ENCODE results near the gene TRAPPC3. TPM values are rescaled to one million over a fixed set of nuclear protein-coding genes. Genes with fewer than 3 reads are reported as not detected.

The TRAPPC3 gene
- polyA plus RNA-seq, 1 donor (not counting 4 experiments of a cell fraction or from before 2014, with no cell fraction given), result 173 TPM

DNA sequence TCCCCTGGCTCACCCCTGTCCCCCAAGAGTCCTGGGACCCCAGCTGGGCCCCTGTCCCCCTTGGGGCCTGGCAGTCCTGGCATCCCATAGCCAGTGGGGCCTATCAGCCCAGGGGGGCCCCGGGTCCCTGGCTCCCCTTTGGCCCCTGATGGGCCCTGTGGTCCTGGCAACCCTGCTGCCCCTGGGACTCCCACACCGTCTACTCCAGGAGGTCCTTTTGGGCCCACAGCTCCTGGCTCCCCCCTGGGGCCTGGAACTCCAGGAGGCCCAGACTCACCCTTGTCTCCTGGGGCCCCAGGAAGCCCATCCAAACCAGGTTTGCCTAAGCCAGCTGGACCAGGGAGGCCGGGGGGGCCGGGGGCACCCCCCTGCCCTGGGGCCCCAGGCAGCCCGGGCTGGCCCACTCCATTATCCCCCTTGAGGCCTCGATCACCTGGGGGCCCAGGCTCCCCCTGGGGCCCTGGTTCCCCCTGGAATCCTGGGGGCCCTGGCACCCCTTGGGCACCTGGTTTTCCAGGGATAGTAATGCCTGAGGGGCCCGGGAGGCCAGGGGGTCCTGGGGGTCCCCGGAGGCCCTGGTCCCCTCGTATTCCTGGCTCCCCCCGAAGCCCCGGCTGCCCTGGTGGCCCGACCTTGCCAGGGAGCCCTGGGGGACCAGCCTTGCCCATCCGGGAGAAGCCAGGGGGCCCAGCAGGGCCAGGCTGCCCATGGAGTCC, 50.5 kb downstream of the TRAPPC3 start:
- dilution Hi-C loops (cut with MboI; ENCODE audit: extremely low pct_ligation_motif_present, low sequenced_read_pairs), result no loop called here
- no peak overlapping the region for H3K4me3 ChIP-seq (ENCODE audit: control insufficient read depth in 2 of 3, extremely low read depth in 1 of 3, insufficient read depth in 2 of 3, low read depth in 1 of 3, low read length in 3 of 3)
- H3K9me3 ChIP-seq (ENCODE audit: control insufficient read depth, low read depth, low read length), result no peaks in the 10 kb centered on the region
- peaks cover 2% of the 10 kb centered on the region for H3K9me1 ChIP-seq (ENCODE audit: control insufficient read depth, extremely low read depth, insufficient read depth, low read length)
- H4K20me1 ChIP-seq (ENCODE audit: control insufficient read depth, extremely low read depth, insufficient read depth, low read length), result no peaks in the 10 kb centered on the region
- TF ChIP-seq CTCF (optimal IDR thresholded peaks at IDR 0.05 in 1 of 3, IDR thresholded peaks at IDR 0.05 in 1 of 3, conservative IDR thresholded peaks at IDR 0.05 in 1 of 3; ENCODE audit: extremely low read depth in 1 of 3, insufficient read depth in 2 of 3, low read length in 3 of 3), result no peak
- no peak for TF ChIP-seq EZH2 (IDR thresholded peaks at IDR 0.05; ENCODE audit: low read length)
- H3K36me3 ChIP-seq (ENCODE audit: control insufficient read depth in 2 of 2, extremely low read depth in 1 of 2, insufficient read depth in 2 of 2, low read length in 2 of 2), result peaks cover 9 to 15% of the 10 kb centered on the region in 2 experiments
- FAIRE-seq (no peak), DNase-seq (ENCODE audit: low read depth, low spot score) (no peak)
- no peak overlapping the region for H3K9ac ChIP-seq (ENCODE audit: control insufficient read depth, extremely low read depth, insufficient read depth, low read length)
- no peaks in the 10 kb centered on the region for H3K27me3 ChIP-seq (ENCODE audit: control insufficient read depth, extremely low read depth, insufficient read depth, low read length)
- H3K79me2 ChIP-seq (ENCODE audit: control insufficient read depth, insufficient read depth, low read length), result no peaks in the 10 kb centered on the region
- H3K4me1 ChIP-seq (ENCODE audit: control insufficient read depth, extremely low read depth, insufficient read depth, low read length), result peaks cover 3% of the 10 kb centered on the region
- H3K27ac ChIP-seq (ENCODE audit: control insufficient read depth, insufficient read depth, low read length), result no peak overlapping the region
- H3K4me2 ChIP-seq (ENCODE audit: control insufficient read depth, extremely low read depth, insufficient read depth, low read depth, low read length), result no peak overlapping the region
- no peak overlapping the region for H2AFZ ChIP-seq (ENCODE audit: control insufficient read depth, low read length)

DNA sequence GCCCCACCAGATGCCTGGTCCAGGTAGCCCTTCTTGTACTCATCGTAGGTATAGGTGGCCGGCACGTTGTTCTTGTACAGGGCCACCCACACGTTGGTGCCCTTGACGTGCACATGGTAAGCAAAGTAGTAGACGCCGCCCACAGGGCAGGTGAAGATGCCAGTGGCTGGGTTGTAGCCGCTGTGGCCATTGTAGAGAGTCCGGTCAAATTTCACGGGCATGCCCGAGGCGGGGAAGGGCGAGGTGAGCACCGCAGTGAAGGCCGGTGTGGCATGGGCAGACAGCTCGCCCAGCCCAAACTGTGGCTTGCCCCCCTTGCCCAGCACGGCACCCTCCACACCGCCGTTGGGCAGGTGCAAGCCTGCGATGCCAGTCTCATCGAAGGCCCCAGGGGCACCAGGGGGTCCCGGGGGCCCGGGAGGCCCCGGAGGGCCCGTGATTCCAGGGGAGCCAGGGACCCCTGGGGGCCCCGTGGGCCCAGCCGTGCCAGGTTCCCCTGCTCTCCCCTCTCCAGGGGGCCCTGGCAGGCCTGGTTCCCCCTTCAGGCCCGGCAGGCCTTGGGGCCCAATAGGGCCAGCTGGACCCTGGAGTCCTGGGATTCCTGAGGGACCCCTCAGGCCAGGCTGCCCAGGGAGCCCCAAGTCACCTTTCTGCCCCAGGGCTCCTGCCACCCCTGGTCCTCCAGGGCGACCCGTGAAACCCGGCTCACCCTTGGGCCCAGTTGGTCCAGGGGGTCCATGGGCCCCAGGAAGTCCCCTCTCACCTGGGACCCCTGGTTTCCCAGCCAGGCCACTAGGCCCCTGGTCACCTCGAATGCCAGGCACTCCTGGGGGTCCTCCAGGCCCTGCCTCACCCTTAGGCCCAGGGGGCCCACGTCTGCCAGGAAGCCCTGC, 51.3 kb downstream of the TRAPPC3 start:
- no peaks in the 10 kb centered on the region for H3K9me3 ChIP-seq (ENCODE audit: control insufficient read depth, low read depth, low read length)
- H3K9ac ChIP-seq (ENCODE audit: control insufficient read depth, extremely low read depth, insufficient read depth, low read length), result no peak overlapping the region
- H3K36me3 ChIP-seq (ENCODE audit: control insufficient read depth in 2 of 2, extremely low read depth in 1 of 2, insufficient read depth in 2 of 2, low read length in 2 of 2), result peaks cover 16 to 24% of the 10 kb centered on the region in 2 experiments
- H3K9me1 ChIP-seq (ENCODE audit: control insufficient read depth, extremely low read depth, insufficient read depth, low read length), result peaks cover 2% of the 10 kb centered on the region
- no peaks in the 10 kb centered on the region for H3K79me2 ChIP-seq (ENCODE audit: control insufficient read depth, insufficient read depth, low read length)
- TF ChIP-seq EZH2 (IDR thresholded peaks at IDR 0.05; ENCODE audit: low read length), result no peak
- TF ChIP-seq CTCF (optimal IDR thresholded peaks at IDR 0.05 in 1 of 3, IDR thresholded peaks at IDR 0.05 in 1 of 3, conservative IDR thresholded peaks at IDR 0.05 in 1 of 3; ENCODE audit: extremely low read depth in 1 of 3, insufficient read depth in 2 of 3, low read length in 3 of 3), result no peak
- H3K4me2 ChIP-seq (ENCODE audit: control insufficient read depth, extremely low read depth, insufficient read depth, low read depth, low read length), result no peak overlapping the region
- dilution Hi-C loops (cut with MboI; ENCODE audit: extremely low pct_ligation_motif_present, low sequenced_read_pairs), result no loop called here
- DNase-seq (ENCODE audit: low read depth, low spot score) (no peak), FAIRE-seq (no peak)
- no peak overlapping the region for H3K4me3 ChIP-seq (ENCODE audit: control insufficient read depth in 2 of 3, extremely low read depth in 1 of 3, insufficient read depth in 2 of 3, low read depth in 1 of 3, low read length in 3 of 3)
- H2AFZ ChIP-seq (ENCODE audit: control insufficient read depth, low read length), result no peak overlapping the region
- H3K4me1 ChIP-seq (ENCODE audit: control insufficient read depth, extremely low read depth, insufficient read depth, low read length), result peaks cover 3% of the 10 kb centered on the region
- no peaks in the 10 kb centered on the region for H4K20me1 ChIP-seq (ENCODE audit: control insufficient read depth, extremely low read depth, insufficient read depth, low read length)
- no peaks in the 10 kb centered on the region for H3K27me3 ChIP-seq (ENCODE audit: control insufficient read depth, extremely low read depth, insufficient read depth, low read length)
- no peak overlapping the region for H3K27ac ChIP-seq (ENCODE audit: control insufficient read depth, insufficient read depth, low read length)

Measured in keratinocyte (primary cell).